ENCODE measurements around the gene B3GNT4. TPM values are rescaled to one million over a fixed set of nuclear protein-coding genes. Genes with fewer than 3 reads are reported as not detected.
"Not testable (repeated sequence)": the region's sequence is repeated elsewhere in the genome, so short reads cannot be mapped to it uniquely, and the experiment has no call there.

B3GNT4 gene
- total RNA-seq, 4 donors from 2014 or later = 3.3 to 12.9 (median 5.6) TPM

GRCh38 chr12:122202017-122202416 is 1.5 kb upstream of the B3GNT4 start:
- DNase-seq (ENCODE audit: low spot score in 2 of 2) = no peak
- TF ChIP-seq POLR2A (IDR thresholded peaks at IDR 0.05) (no peak), EP300 (IDR thresholded peaks at IDR 0.05) (no peak), POLR2AphosphoS5 (IDR thresholded peaks at IDR 0.05) (no peak), CTCF (IDR thresholded peaks at IDR 0.05) (no peak)
- peaks cover 42% of the 10 kb centered on the region for H3K27me3 ChIP-seq
- no peak overlapping the region for H3K27ac ChIP-seq
- H3K9me3 ChIP-seq = no peaks in the 10 kb centered on the region
- peaks cover 2% of the 10 kb centered on the region for H3K36me3 ChIP-seq
- H3K4me1 ChIP-seq = peaks cover 25% of the 10 kb centered on the region
- 94% methylated on average over 5 of the region's 6 CpGs for WGBS
- H3K4me3 ChIP-seq = no peak overlapping the region

- not testable (repeated sequence) for H3K27ac ChIP-seq; H3K9me3 ChIP-seq; DNase-seq (ENCODE audit: low spot score in 2 of 2)
- H3K36me3 ChIP-seq = peaks cover 10% of the 10 kb centered on the region
- H3K27me3 ChIP-seq = peaks cover 35% of the 10 kb centered on the region
- 63% methylated on average over 19 of the region's 19 CpGs for WGBS
- peak overlapping the region; percentile 63 for H3K4me3 ChIP-seq
- H3K4me1 ChIP-seq = peaks cover 25% of the 10 kb centered on the region
These were observed 698 bp upstream of the B3GNT4 start for GRCh38 chr12:122202811-122203210.

- peak overlapping the region; percentile 63 for H3K4me3 ChIP-seq
- H3K4me1 ChIP-seq = peaks cover 25% of the 10 kb centered on the region
- H3K27me3 ChIP-seq = peaks cover 31% of the 10 kb centered on the region
- H3K36me3 ChIP-seq = peaks cover 25% of the 10 kb centered on the region
- no peak overlapping the region for H3K27ac ChIP-seq
- DNase-seq (ENCODE audit: low spot score in 2 of 2) = peak; percentile 56 to 72
- H3K9me3 ChIP-seq = no peaks in the 10 kb centered on the region
- TF ChIP-seq EP300 (IDR thresholded peaks at IDR 0.05) = no peak
- TF ChIP-seq POLR2A (IDR thresholded peaks at IDR 0.05) = no peak
- TF ChIP-seq CTCF (IDR thresholded peaks at IDR 0.05) = no peak
- no peak for TF ChIP-seq POLR2AphosphoS5 (IDR thresholded peaks at IDR 0.05)
- 64% methylated on average over 15 of the region's 71 CpGs for WGBS
These were observed 901 bp downstream of the B3GNT4 start for GRCh38 chr12:122204167-122205052.

GRCh38 chr12:122205053-122205925 is 1.8 kb downstream of the B3GNT4 start:
- Histone ChIP-seq H3K36me3 (peaks cover 32% of the 10 kb centered on the region), H3K27ac (no peak overlapping the region), H3K4me1 (peaks cover 25% of the 10 kb centered on the region), H3K4me3 (no peak overlapping the region), H3K9me3 (no peaks in the 10 kb centered on the region), H3K27me3 (peaks cover 25% of the 10 kb centered on the region)
- TF ChIP-seq EP300 (IDR thresholded peaks at IDR 0.05) (no peak), POLR2A (IDR thresholded peaks at IDR 0.05) (no peak), CTCF (IDR thresholded peaks at IDR 0.05) (no peak), POLR2AphosphoS5 (IDR thresholded peaks at IDR 0.05) (no peak)
- peak; percentile 59 to 64 for DNase-seq (ENCODE audit: low spot score in 2 of 2)
- WGBS = 62% methylated on average over 23 of the region's 23 CpGs

- Histone ChIP-seq H3K27me3 (peaks cover 16% of the 10 kb centered on the region), H3K36me3 (peaks cover 41% of the 10 kb centered on the region), H3K27ac (no peak overlapping the region), H3K9me3 (no peaks in the 10 kb centered on the region), H3K4me3 (no peak overlapping the region), H3K4me1 (peaks cover 25% of the 10 kb centered on the region)
- DNase-seq (ENCODE audit: low spot score in 2 of 2) = peak; percentile 57 to 66
- 64% methylated on average over 21 of the region's 27 CpGs for WGBS
- TF ChIP-seq EP300 (IDR thresholded peaks at IDR 0.05) (no peak), POLR2A (IDR thresholded peaks at IDR 0.05) (no peak), CTCF (IDR thresholded peaks at IDR 0.05) (no peak), POLR2AphosphoS5 (IDR thresholded peaks at IDR 0.05) (no peak)
These were observed 2.8 kb downstream of the B3GNT4 start for GRCh38 chr12:122206111-122206881.

All from suprapubic skin (tissue), 4 donors.